SK-N-MC (cell line): ENCODE data around the gene ERC2.

Source experiments
- DNase-seq: peaks from one replicate; pipeline ENCODE4 v3.0.0-alpha.2; 2011; ENCODE audit warnings: low read depth, low spot score
- H3K27ac ChIP-seq: fragments of 200-600 bp; sonication (generic); 2 replicates; pipeline ENCODE4 v1.5.1; 2016; ENCODE audit warnings: mixed run types
- H3K36me3 ChIP-seq: fragments of 200-600 bp; sonication (generic); 2 replicates; pipeline ENCODE4 v1.6.1; 2017; ENCODE audit warnings: antibody characterized with exemption, low read length, mixed read lengths; ENCODE audit not compliant: insufficient read depth
- H3K4me3 ChIP-seq: fragments of 200-600 bp; sonication (generic); 2 replicates; pipeline ENCODE4 v1.5.1; 2016
- H3K9ac ChIP-seq: fragments of 200-600 bp; sonication (generic); 2 replicates; pipeline ENCODE4 v1.8.0; 2017; ENCODE audit warnings: mixed run types, mixed read lengths; ENCODE audit not compliant: insufficient read length
- H3K9me3 ChIP-seq: fragments of 200-600 bp; sonication (generic); 2 replicates; pipeline ENCODE4 v1.6.1; 2017; ENCODE audit warnings: low read depth, mild to moderate bottlenecking, antibody characterized with exemption, low read length, moderate library complexity, mixed read lengths
- EZH2 ChIP-seq: fragments of 200-600 bp; sonication (generic); IDR thresholded peaks from one replicate; pipeline ENCODE4 v1.6.1; 2017; ENCODE audit warnings: antibody characterized with exemption
- FOXP2 ChIP-seq: optimal IDR thresholded peaks from 2 replicates; pipeline ENCODE3; 2011; ENCODE audit warnings: mild to moderate bottlenecking, moderate library complexity; ENCODE audit not compliant: insufficient read depth; ENCODE audit errors: extremely low read length, control extremely low read depth
- POLR2AphosphoS5 ChIP-seq: IDR thresholded peaks from 2 replicates; pipeline ENCODE4 v1.6.1; 2012; ENCODE audit warnings: mild to moderate bottlenecking, low read depth, low read length, borderline replicate concordance

The ERC2 gene

DNA sequence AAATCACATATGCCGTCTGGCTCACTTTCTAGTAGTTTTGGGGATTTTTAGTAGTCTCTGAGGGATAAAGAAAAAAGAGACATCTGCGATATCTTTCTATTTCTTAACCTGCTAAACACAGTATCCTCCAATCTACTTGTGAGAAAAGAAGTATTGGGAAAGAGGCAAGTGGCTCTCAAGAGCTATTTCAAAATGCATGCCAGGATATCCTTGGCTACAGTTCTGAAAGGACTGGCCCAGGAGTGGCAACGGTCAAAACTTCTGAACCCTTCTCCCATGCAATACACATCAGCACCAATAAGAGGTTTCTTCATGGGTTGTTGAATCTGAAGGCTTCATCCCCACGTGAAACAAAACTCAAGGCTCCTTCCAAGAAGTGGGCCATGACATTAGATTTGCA lies 777.1 kb downstream of the ERC2 start:
- TF ChIP-seq FOXP2 (no peak), EZH2 (no peak), POLR2AphosphoS5 (no peak)
- H3K9me3 ChIP-seq = no peaks in the 10 kb centered on the region
- H3K27ac ChIP-seq = no peak overlapping the region
- DNase-seq = no peak
- H3K36me3 ChIP-seq = no peaks in the 10 kb centered on the region
- no peak overlapping the region for H3K9ac ChIP-seq
- H3K4me3 ChIP-seq = no peak overlapping the region

DNA sequence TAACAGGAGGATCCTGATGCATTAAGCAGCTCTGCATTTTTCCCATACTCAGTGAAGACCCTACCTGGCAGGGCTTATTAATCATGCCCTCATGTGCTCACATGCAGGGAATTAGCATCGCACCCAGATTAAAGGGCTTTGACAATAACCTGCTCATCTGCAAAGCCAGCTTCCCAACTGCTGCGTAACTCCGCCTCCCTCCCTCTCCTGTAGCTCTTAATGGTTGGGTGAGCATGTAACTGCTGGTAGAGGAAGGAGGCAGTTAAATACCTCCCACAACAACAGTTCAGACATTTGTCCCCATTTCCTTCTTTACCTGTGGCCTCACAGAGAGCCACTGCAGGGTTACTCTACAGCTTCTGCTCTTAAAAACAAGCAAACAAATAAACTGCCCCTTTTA lies 777.5 kb downstream of the ERC2 start:
- H3K4me3 ChIP-seq = no peak overlapping the region
- H3K27ac ChIP-seq = no peak overlapping the region
- H3K9ac ChIP-seq = no peak overlapping the region
- TF ChIP-seq EZH2 = no peak
- no peak for TF ChIP-seq FOXP2
- TF ChIP-seq POLR2AphosphoS5 = no peak
- no peaks in the 10 kb centered on the region for H3K9me3 ChIP-seq
- H3K36me3 ChIP-seq = no peaks in the 10 kb centered on the region
- no peak for DNase-seq

DNA sequence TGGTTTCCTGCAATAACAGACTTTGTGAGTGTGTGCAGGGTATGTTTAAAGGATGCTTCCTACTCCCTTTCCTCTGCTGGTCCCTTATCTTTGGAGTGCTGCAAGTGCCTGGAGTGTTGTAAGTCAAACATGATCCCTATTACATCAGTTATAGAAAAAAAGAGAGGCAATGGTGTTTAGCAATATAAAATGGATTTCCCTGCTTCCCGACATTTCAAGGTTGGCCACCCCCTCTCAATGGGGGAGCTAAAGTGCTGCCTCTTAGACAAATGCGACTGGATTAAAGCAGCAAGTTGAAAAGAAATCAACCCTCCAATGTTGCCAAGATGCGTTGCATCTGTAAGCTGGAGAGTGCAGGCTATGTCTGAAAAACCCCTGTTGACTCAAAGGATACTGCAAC lies 778.1 kb downstream of the ERC2 start:
- Histone ChIP-seq H3K9ac (no peak overlapping the region), H3K9me3 (no peaks in the 10 kb centered on the region), H3K4me3 (no peak overlapping the region), H3K27ac (no peak overlapping the region), H3K36me3 (no peaks in the 10 kb centered on the region)
- no peak for DNase-seq
- no peak for TF ChIP-seq FOXP2

DNA sequence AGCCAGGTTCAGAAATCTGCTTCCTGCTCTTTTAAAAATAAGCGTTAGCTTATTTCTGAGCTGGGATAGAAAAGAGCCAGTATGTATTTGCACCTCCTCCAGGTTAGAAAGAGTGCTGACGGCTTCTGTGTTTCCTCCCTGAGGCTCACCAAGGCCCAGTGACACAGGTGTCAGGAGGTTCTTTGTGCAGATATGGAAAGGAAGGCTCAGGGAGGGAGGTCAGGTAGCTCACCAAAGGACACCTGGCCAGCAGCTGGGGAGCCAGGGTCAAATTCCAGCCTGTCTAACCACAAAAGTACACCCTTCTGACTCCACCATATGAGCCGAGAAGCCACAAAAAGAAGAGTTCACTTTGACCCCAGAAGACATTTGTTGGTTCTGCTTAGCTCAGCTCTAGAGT lies 780.1 kb downstream of the ERC2 start:
- Histone ChIP-seq H3K9ac (no peak overlapping the region), H3K36me3 (no peaks in the 10 kb centered on the region), H3K9me3 (no peaks in the 10 kb centered on the region), H3K4me3 (no peak overlapping the region), H3K27ac (no peak overlapping the region)
- no peak for DNase-seq
- TF ChIP-seq POLR2AphosphoS5 (no peak), FOXP2 (no peak), EZH2 (no peak)

DNA sequence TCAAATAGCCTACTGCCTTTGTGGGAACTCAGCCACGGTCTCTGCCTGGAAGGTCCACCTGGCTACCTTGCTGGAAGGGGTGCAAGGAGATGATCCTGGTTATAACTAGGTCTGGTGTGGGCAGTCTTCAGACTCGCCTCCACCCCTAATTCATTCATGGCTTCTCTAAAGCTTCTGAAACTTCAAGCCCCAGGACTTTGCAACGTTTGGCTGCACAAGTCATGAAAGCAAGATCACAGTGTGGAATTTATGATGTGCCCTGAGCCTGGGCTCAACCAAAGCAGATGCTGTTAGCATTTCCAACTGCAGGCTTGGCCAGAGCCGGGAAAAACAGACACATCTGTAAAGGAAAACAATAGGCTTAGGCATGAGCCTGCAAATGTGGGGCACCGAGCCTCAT lies 780.7 kb downstream of the ERC2 start:
- Histone ChIP-seq H3K27ac (no peak overlapping the region), H3K9ac (no peak overlapping the region), H3K36me3 (no peaks in the 10 kb centered on the region), H3K4me3 (no peak overlapping the region), H3K9me3 (no peaks in the 10 kb centered on the region)
- no peak for TF ChIP-seq POLR2AphosphoS5
- TF ChIP-seq FOXP2 = no peak
- no peak for TF ChIP-seq EZH2
- DNase-seq = no peak

DNA sequence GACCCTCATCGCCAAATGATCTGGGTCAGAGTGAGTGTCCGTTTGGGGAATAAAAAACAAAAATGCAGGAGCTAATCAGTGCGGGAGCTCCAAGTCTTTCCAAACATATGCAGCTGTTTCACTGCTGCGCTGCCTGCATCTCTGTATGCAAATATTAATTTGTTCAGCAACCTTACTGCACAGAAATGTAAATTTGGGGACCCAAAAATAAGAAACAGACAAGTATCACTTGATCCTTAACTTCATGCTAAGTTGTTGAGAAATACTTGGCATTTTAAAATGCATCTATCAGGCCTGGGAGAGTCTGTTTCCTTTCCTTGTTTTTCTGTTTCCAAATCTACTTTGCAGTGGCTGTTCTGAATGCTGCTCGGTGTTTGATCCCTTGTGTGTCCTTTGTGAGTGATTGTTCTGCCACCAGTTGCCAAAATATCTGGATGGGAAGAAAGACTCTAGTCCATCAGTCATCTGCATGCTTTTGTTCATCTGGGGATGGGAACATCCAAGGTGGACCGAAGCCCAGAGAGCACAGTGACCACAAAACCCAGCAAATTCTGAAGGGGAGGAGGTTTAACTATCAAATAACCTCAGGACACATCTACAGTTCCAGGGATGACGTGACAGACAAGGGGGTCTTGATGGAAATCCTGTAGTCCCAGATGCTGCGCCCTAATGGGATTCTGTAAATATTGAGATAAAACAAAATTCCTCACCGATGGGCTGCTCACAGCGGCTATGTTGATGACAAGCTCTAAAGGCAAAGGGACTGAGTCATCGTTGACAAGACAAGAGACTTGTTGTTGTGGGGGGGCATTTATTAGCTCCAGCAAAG lies 781.6 kb downstream of the ERC2 start:
- Histone ChIP-seq H3K27ac (no peak overlapping the region), H3K36me3 (no peaks in the 10 kb centered on the region), H3K9me3 (no peaks in the 10 kb centered on the region), H3K9ac (no peak overlapping the region), H3K4me3 (no peak overlapping the region)
- no peak for TF ChIP-seq POLR2AphosphoS5
- no peak for TF ChIP-seq EZH2
- no peak for TF ChIP-seq FOXP2
- DNase-seq = no peak

DNA sequence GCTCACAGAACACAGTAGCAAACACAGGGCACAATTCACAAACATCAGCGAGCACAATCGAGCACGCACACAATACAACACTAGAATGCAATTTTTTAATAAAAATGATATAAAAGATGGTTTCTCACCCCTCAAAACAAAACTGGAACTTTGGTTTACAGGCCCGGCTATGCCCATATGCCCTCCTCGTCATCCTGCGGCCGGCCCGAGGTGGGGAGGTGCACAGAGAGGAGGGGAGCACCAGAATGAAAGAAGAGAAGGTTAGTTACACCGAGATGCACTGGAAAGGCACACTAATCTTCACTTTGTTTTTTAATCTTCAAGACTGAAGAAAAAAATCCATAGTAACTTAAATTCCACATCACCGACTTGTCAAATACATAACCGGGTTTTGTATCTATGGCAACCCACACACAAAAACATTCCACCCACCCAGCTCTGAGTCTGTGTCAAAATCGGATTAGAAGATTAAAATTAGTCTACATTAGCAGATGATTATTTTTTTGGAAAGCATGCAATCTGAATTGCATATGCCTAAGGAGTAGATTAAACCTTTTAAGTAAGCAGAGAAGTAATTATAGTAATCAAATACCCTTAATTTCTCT lies 784.5 kb downstream of the ERC2 start:
- no peak for TF ChIP-seq FOXP2
- no peak for TF ChIP-seq POLR2AphosphoS5
- no peak for TF ChIP-seq EZH2
- DNase-seq = no peak

DNA sequence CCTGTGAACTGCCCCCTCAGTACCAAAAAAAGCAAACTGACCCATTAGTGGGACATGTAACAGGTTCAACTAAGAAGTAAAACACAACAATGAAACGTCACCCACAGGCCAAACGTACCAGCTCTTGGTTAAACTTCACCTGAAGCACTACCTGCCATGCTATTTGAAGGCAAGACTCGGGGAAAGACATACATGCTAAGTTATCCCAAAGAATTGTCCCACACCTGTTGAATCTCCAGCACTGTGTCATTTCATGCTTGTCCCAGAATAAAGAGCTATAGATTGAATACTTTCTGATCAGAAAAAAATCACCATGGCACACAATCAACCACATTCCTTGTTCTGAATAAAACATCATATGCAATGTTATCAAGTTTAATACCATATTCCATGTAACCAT lies 785.8 kb downstream of the ERC2 start:
- no peaks in the 10 kb centered on the region for H3K36me3 ChIP-seq
- TF ChIP-seq POLR2AphosphoS5 (no peak), EZH2 (no peak), FOXP2 (no peak)
- H3K9me3 ChIP-seq = no peaks in the 10 kb centered on the region
- no peak overlapping the region for H3K4me3 ChIP-seq
- DNase-seq = no peak
- H3K9ac ChIP-seq = no peak overlapping the region
- H3K27ac ChIP-seq = no peak overlapping the region

More for the DNA sequence above, 784.5 kb downstream of the ERC2 start:
- Histone ChIP-seq H3K9ac (no peak overlapping the region), H3K27ac (no peak overlapping the region), H3K4me3 (no peak overlapping the region), H3K36me3 (no peaks in the 10 kb centered on the region), H3K9me3 (no peaks in the 10 kb centered on the region)
